K562 (cell line): Measurements from ENCODE around the gene TRIM33. TPM values are rescaled to one million over a fixed set of nuclear protein-coding genes. Genes with fewer than 3 reads are reported as not detected.
A peak's percentile ranks its signal among the peaks of the same experiment; 100 is the strongest.

Source experiments
- CBX5 ChIP-seq: IDR thresholded peaks from 2 replicates; pipeline ENCODE4 v1.6.1; 2014; ENCODE audit warnings: low read depth, borderline replicate concordance
- CSDE1 ChIP-seq, 2 experiments: fragments of 450-650 bp; IDR thresholded peaks; 2 replicates each; pipeline ENCODE4 v1.6.1; 2016; ENCODE audit warnings: mild to moderate bottlenecking in 1 of 2
- FIP1L1 ChIP-seq: fragments of 200-400 bp; formaldehyde crosslinking; IDR thresholded peaks from 2 replicates; pipeline ENCODE4 v1.6.1; 2018; ENCODE audit warnings: mild to moderate bottlenecking, low read depth, low read length; ENCODE audit not compliant: poor library complexity, severe bottlenecking
- HDAC2 ChIP-seq: fragments of 450-650 bp; IDR thresholded peaks from 2 replicates; pipeline ENCODE4 v1.6.1; 2016; ENCODE audit warnings: mild to moderate bottlenecking
- HDAC8 ChIP-seq: fragments of 450-650 bp; IDR thresholded peaks from 2 replicates; pipeline ENCODE4 v1.6.1; 2016; ENCODE audit warnings: mild to moderate bottlenecking, missing genetic modification characterization, moderate library complexity, missing compliant biosample characterization
- HNRNPK ChIP-seq: fragments of 200-400 bp; formaldehyde crosslinking; IDR thresholded peaks from one replicate; pipeline ENCODE4 v1.6.1; 2018; ENCODE audit warnings: mild to moderate bottlenecking, low read depth, low read length; ENCODE audit not compliant: poor library complexity, severe bottlenecking
- MXI1 ChIP-seq: IDR thresholded peaks from 2 replicates; pipeline ENCODE4 v1.6.1; 2011; ENCODE audit warnings: low read depth, mild to moderate bottlenecking, improper control_type of control experiment, low read length
- NCOR1 ChIP-seq: fragments of 450-650 bp; IDR thresholded peaks from 2 replicates; pipeline ENCODE4 v1.6.1; 2016; ENCODE audit warnings: mild to moderate bottlenecking, moderate library complexity
- NELFE ChIP-seq: IDR thresholded peaks from 2 replicates; pipeline ENCODE4 v1.6.1; 2011; ENCODE audit warnings: mild to moderate bottlenecking; ENCODE audit not compliant: insufficient read depth, insufficient read length
- NFRKB ChIP-seq: fragments of 450-650 bp; IDR thresholded peaks from 2 replicates; pipeline ENCODE4 v1.6.1; 2016; ENCODE audit warnings: low read depth
- NUFIP1 ChIP-seq: fragments of 450-650 bp; IDR thresholded peaks from 2 replicates; pipeline ENCODE4 v1.6.1; 2018; ENCODE audit not compliant: partially characterized antibody
- PRMT5 ChIP-seq: sonication (generic); formaldehyde crosslinking; IDR thresholded peaks from 2 replicates; pipeline ENCODE4 v1.5.0; 2020; ENCODE audit warnings: missing genetic modification reagents
- SLC30A9 ChIP-seq: fragments of 250-450 bp; sonication (Bioruptor Pico); IDR thresholded peaks from 2 replicates; pipeline ENCODE4 v1.8.0; 2022; ENCODE audit warnings: mild to moderate bottlenecking, moderate library complexity
- SMARCE1 ChIP-seq: fragments of 450-650 bp; IDR thresholded peaks from 2 replicates; pipeline ENCODE4 v1.7.1; 2016; ENCODE audit warnings: mild to moderate bottlenecking
- SNIP1 ChIP-seq: fragments of 450-650 bp; IDR thresholded peaks from 2 replicates; pipeline ENCODE4 v1.7.1; 2017; ENCODE audit warnings: low read depth, mild to moderate bottlenecking
- STAG1 ChIP-seq: sonication (generic); formaldehyde crosslinking; IDR thresholded peaks from 2 replicates; pipeline ENCODE4 v1.5.0; 2020; ENCODE audit warnings: missing genetic modification reagents, borderline replicate concordance
- TCF7L2 ChIP-seq: fragments of 150-350 bp; IDR thresholded peaks from 2 replicates; pipeline ENCODE4 v1.6.1; 2016; ENCODE audit warnings: low read depth, mild to moderate bottlenecking, low read length, moderate library complexity
- TEAD4 ChIP-seq, 2 experiments: sonication (generic) in 1 of 2; formaldehyde crosslinking in 1 of 2; IDR thresholded peaks; 2 replicates each; pipeline versions ENCODE4 v1.6.1 to v1.8.0; 2012 to 2022; ENCODE audit warnings: borderline replicate concordance in 1 of 2, inconsistent platforms in 1 of 2, low read length in 1 of 2, mild to moderate bottlenecking in 1 of 2, missing genetic modification reagents in 1 of 2
- ZNF174 ChIP-seq: fragments of 250-450 bp; sonication (Bioruptor Pico); IDR thresholded peaks from 2 replicates; pipeline ENCODE4 v1.4.0; 2020; ENCODE audit warnings: mild to moderate bottlenecking
- ZNF780A ChIP-seq: fragments of 250-450 bp; sonication (Bioruptor Pico); IDR thresholded peaks from 2 replicates; pipeline ENCODE4 v1.5.0; 2021; ENCODE audit warnings: mild to moderate bottlenecking
- polyA plus RNA-seq, 8 experiments: library from polyadenylated mRNA; depleted of rRNA in 4 of 8; stranded (reverse) in 5 of 8; unstranded in 3 of 8; fragments of >200 nt; fragmentation: Nextera tagmentation in 2 of 8; fragmentation: Illumina TruSeq in 1 of 8; extraction: Ambion mirVana in 2 of 8; extraction: Trizol in 1 of 8; gene quantifications; 2 replicates each; pipeline versions ENCODE4 v1.2.1 to v1.2.3, GENCODE V29; 2011 to 2014; ENCODE audit warnings: inconsistent platforms in 1 of 8, missing spikeins in 1 of 8
- total RNA-seq, 7 experiments: library from RNA; depleted of rRNA in 6 of 7; stranded (reverse); fragments of >200 nt in 6 of 7; fragmentation: Illumina TruSeq in 2 of 7; extraction: Trizol in 2 of 7; gene quantifications; 2 replicates each; pipeline versions ENCODE4 v1.2.1 to v1.2.3, GENCODE V29; 2011 to 2021; ENCODE audit warnings: low replicate concordance in 1 of 7
- TF ChIP-seq, protein P1 (sequence below): fragments of 250-450 bp; sonication (Bioruptor Pico); IDR thresholded peaks from 2 replicates; pipeline ENCODE4 v1.4.0; 2020; ENCODE audit warnings: mild to moderate bottlenecking
- TF ChIP-seq, protein P2 (sequence below): sonication (generic); formaldehyde crosslinking; IDR thresholded peaks from 2 replicates; pipeline ENCODE4 v1.5.0; 2020; ENCODE audit warnings: missing genetic modification reagents
- TF ChIP-seq, protein P3 (sequence below): fragments of 450-650 bp; formaldehyde crosslinking; IDR thresholded peaks from 2 replicates; pipeline ENCODE4 v1.4.0; 2022; ENCODE audit warnings: missing genetic modification characterization
- TF ChIP-seq, protein P4 (sequence below): fragments of 250-450 bp; sonication (Bioruptor Pico); IDR thresholded peaks from 2 replicates; pipeline ENCODE4 v1.5.0; 2021
- TF ChIP-seq, protein P5 (sequence below): fragments of 450-650 bp; formaldehyde crosslinking; IDR thresholded peaks from 2 replicates; pipeline ENCODE4 v1.4.0; 2020; ENCODE audit warnings: mild to moderate bottlenecking, moderate library complexity

Gene TRIM33
- total and polyA plus RNA-seq, 9 of the 15 experiments (the other 6 are each of a cell fraction or from before 2014, with no cell fraction given), result 9.3 to 58.4 (median 40.2) TPM

DNA sequence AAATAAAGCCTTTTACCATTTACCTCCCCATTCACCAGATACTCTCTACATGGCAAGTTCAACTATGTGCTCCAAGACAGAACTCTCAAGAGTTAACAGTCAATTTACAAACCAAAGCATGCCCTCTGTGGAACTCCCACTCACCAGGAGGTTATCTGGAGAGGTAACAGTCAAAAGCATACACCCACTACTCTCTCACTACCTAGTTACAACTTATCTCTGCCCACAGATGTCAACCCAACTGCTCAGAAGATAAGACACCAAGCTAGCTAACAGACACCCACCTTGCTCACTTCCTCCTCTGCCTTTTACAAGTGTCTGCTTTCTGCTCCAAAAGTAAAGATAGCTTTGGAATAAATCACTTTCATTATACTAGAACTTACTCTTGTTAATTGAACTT, 131.0 kb downstream of the TRIM33 start (continued):
- TF ChIP-seq MXI1 (peak; percentile 73; the same call in 1 of the 2 replicates), ZNF174 (CRISPR knock-in tag) (no peak), HNRNPK (no peak), CBX5 (peak; percentile 81; the same call in 1 of the 2 replicates), FIP1L1 (no peak), HDAC8 (tag) (no peak), PRMT5 (CRISPR knock-in tag) (no peak), TCF7L2 (no peak), SNIP1 (no peak), STAG1 (CRISPR knock-in tag) (no peak), NFRKB (no peak), HDAC2 (peak; percentile 100), NUFIP1 (no peak), SMARCE1 (peak; percentile 100), ZNF780A (CRISPR knock-in tag) (no peak), NELFE (no peak), SLC30A9 (no peak), CSDE1 (IDR thresholded peaks at IDR 0.05) (no peak), TEAD4 (IDR thresholded peaks at IDR 0.05; ENCODE audit: low read length) (peak; percentile 100), TEAD4 (CRISPR knock-in tag; IDR thresholded peaks at IDR 0.05; ENCODE audit: borderline replicate concordance) (no peak), NCOR1 (peak; percentile 100)
- TF ChIP-seq, protein P1, sequence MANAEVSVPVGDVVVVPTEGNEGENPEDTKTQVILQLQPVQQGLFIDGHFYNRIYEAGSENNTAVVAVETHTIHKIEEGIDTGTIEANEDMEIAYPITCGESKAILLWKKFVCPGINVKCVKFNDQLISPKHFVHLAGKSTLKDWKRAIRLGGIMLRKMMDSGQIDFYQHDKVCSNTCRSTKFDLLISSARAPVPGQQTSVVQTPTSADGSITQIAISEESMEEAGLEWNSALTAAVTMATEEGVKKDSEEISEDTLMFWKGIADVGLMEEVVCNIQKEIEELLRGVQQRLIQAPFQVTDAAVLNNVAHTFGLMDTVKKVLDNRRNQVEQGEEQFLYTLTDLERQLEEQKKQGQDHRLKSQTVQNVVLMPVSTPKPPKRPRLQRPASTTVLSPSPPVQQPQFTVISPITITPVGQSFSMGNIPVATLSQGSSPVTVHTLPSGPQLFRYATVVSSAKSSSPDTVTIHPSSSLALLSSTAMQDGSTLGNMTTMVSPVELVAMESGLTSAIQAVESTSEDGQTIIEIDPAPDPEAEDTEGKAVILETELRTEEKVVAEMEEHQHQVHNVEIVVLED (CRISPR knock-in tag), result peak; percentile 51; the same call in 1 of the 2 replicates
- TF ChIP-seq, protein P2, sequence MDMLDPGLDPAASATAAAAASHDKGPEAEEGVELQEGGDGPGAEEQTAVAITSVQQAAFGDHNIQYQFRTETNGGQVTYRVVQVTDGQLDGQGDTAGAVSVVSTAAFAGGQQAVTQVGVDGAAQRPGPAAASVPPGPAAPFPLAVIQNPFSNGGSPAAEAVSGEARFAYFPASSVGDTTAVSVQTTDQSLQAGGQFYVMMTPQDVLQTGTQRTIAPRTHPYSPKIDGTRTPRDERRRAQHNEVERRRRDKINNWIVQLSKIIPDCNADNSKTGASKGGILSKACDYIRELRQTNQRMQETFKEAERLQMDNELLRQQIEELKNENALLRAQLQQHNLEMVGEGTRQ, result no peak
- TF ChIP-seq, protein P3, sequence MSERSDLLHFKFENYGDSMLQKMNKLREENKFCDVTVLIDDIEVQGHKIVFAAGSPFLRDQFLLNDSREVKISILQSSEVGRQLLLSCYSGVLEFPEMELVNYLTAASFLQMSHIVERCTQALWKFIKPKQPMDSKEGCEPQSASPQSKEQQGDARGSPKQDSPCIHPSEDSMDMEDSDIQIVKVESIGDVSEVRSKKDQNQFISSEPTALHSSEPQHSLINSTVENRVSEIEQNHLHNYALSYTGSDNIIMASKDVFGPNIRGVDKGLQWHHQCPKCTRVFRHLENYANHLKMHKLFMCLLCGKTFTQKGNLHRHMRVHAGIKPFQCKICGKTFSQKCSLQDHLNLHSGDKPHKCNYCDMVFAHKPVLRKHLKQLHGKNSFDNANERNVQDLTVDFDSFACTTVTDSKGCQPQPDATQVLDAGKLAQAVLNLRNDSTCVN, result peak; percentile 85; the same call in 1 of the 2 replicates
- TF ChIP-seq, protein P4, sequence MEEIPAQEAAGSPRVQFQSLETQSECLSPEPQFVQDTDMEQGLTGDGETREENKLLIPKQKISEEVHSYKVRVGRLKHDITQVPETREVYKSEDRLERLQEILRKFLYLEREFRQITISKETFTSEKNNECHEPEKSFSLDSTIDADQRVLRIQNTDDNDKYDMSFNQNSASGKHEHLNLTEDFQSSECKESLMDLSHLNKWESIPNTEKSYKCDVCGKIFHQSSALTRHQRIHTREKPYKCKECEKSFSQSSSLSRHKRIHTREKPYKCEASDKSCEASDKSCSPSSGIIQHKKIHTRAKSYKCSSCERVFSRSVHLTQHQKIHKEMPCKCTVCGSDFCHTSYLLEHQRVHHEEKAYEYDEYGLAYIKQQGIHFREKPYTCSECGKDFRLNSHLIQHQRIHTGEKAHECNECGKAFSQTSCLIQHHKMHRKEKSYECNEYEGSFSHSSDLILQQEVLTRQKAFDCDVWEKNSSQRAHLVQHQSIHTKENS (CRISPR knock-in tag), result no peak
- TF ChIP-seq, protein P5, sequence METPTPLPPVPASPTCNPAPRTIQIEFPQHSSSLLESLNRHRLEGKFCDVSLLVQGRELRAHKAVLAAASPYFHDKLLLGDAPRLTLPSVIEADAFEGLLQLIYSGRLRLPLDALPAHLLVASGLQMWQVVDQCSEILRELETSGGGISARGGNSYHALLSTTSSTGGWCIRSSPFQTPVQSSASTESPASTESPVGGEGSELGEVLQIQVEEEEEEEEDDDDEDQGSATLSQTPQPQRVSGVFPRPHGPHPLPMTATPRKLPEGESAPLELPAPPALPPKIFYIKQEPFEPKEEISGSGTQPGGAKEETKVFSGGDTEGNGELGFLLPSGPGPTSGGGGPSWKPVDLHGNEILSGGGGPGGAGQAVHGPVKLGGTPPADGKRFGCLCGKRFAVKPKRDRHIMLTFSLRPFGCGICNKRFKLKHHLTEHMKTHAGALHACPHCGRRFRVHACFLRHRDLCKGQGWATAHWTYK, result peak; percentile 90
